Measurements from ENCODE around the gene NRXN2.
"Not testable (repeated sequence)": the region's sequence is repeated elsewhere in the genome, so short reads cannot be mapped to it uniquely, and the experiment has no call there.

The NRXN2 gene

GRCh38 chr11:64677441-64678023 is 45.5 kb downstream of the NRXN2 start:
- no peak for DNase-seq (ENCODE audit: low read depth in 2 of 3, low spot score in 1 of 3)

GRCh38 chr11:64676261-64676615 is 46.8 kb downstream of the NRXN2 start:
- no peak for DNase-seq (ENCODE audit: low read depth in 2 of 3, low spot score in 1 of 3)

GRCh38 chr11:64675450-64676260 is 47.3 kb downstream of the NRXN2 start:
- DNase-seq (ENCODE audit: low read depth in 2 of 3, low spot score in 1 of 3), result no peak

GRCh38 chr11:64674774-64675173 is 48.2 kb downstream of the NRXN2 start:
- no peak for DNase-seq (ENCODE audit: low read depth in 2 of 3, low spot score in 1 of 3)

- DNase-seq (ENCODE audit: low read depth in 2 of 3, low spot score in 1 of 3), result no peak
Measured at GRCh38 chr11:64673279-64673678, 49.7 kb downstream of the NRXN2 start.

GRCh38 chr11:64672875-64673274 is 50.1 kb downstream of the NRXN2 start:
- no peak for DNase-seq (ENCODE audit: low read depth in 2 of 3, low spot score in 1 of 3)

- no peak for DNase-seq (ENCODE audit: low read depth in 2 of 3, low spot score in 1 of 3)
Measured at GRCh38 chr11:64670975-64671374, 52.0 kb downstream of the NRXN2 start.

GRCh38 chr11:64667154-64667745 is 55.7 kb downstream of the NRXN2 start:
- no peak for DNase-seq (ENCODE audit: low read depth in 2 of 3, low spot score in 1 of 3)

- DNase-seq (ENCODE audit: low read depth in 2 of 3, low spot score in 1 of 3), result no peak
Measured at GRCh38 chr11:64665411-64665821, 57.6 kb downstream of the NRXN2 start.

GRCh38 chr11:64664236-64664870 is 58.6 kb downstream of the NRXN2 start:
- DNase-seq (ENCODE audit: low read depth in 2 of 3, low spot score in 1 of 3), result not testable (repeated sequence)

- no peak for DNase-seq (ENCODE audit: low read depth in 2 of 3, low spot score in 1 of 3)
Measured at GRCh38 chr11:64663656-64664055, 59.3 kb downstream of the NRXN2 start.

GRCh38 chr11:64661614-64662013 is 61.4 kb downstream of the NRXN2 start:
- no peak for DNase-seq (ENCODE audit: low read depth in 2 of 3, low spot score in 1 of 3)

- DNase-seq (ENCODE audit: low read depth in 2 of 3, low spot score in 1 of 3), result no peak
Measured at GRCh38 chr11:64661146-64661545, 61.9 kb downstream of the NRXN2 start.

GRCh38 chr11:64660706-64661105 is 62.3 kb downstream of the NRXN2 start:
- no peak for DNase-seq (ENCODE audit: low read depth in 2 of 3, low spot score in 1 of 3)

- DNase-seq (ENCODE audit: low read depth in 2 of 3, low spot score in 1 of 3), result no peak
Measured at GRCh38 chr11:64660205-64660604, 62.8 kb downstream of the NRXN2 start.

GRCh38 chr11:64659417-64660144 is 63.4 kb downstream of the NRXN2 start:
- DNase-seq (ENCODE audit: low read depth in 2 of 3, low spot score in 1 of 3), result no peak

- DNase-seq (ENCODE audit: low read depth in 2 of 3, low spot score in 1 of 3), result no peak
Measured at GRCh38 chr11:64658265-64658664, 64.7 kb downstream of the NRXN2 start.

- DNase-seq (ENCODE audit: low read depth in 2 of 3, low spot score in 1 of 3), result no peak
Measured at GRCh38 chr11:64656862-64657261, 66.1 kb downstream of the NRXN2 start.

GRCh38 chr11:64655941-64656601 is 66.9 kb downstream of the NRXN2 start:
- no peak for DNase-seq (ENCODE audit: low read depth in 2 of 3, low spot score in 1 of 3)

- DNase-seq (ENCODE audit: low read depth in 2 of 3, low spot score in 1 of 3), result no peak
Measured at GRCh38 chr11:64654958-64655541, 67.9 kb downstream of the NRXN2 start.

Data from stimulated activated CD4-positive, alpha-beta T cell treated with anti-CD3 and anti-CD28 coated beads, Interleukin-12 subunit alpha, Interleukin-12 subunit beta, amount 100 ng/mL, for 48 hours (primary cell).